ENCODE results near the gene ASNSD1.
A peak's percentile ranks its signal among the peaks of the same experiment; 100 is the strongest.

The ASNSD1 gene

GRCh38 chr2:189661148-189661956, at the start of gene ASNSD1:
TSS of gene ASNSD1 (plus strand) at chr2:189661459. CDS start at chr2:189666133, 4,674 bp downstream.
- FAIRE-seq, result peak; percentile 98

- peak; percentile 83 for FAIRE-seq
These were observed 48.1 kb upstream of the ASNSD1 start for GRCh38 chr2:189613077-189613636.

GRCh38 chr2:189613650-189614420, 47.4 kb upstream of the ASNSD1 start:
- peak; percentile 39 for FAIRE-seq

- no peak for FAIRE-seq
These were observed 46.7 kb upstream of the ASNSD1 start for GRCh38 chr2:189614585-189614984.

GRCh38 chr2:189618197-189618596, 43.1 kb upstream of the ASNSD1 start:
- FAIRE-seq, result no peak

GRCh38 chr2:189621781-189622180, 39.5 kb upstream of the ASNSD1 start:
- peak; percentile 29 for FAIRE-seq

GRCh38 chr2:189623049-189623448, 38.2 kb upstream of the ASNSD1 start:
- no peak for FAIRE-seq

GRCh38 chr2:189624648-189625355, 36.5 kb upstream of the ASNSD1 start:
- FAIRE-seq, result no peak

- FAIRE-seq, result no peak
These were observed 35.6 kb upstream of the ASNSD1 start for GRCh38 chr2:189625636-189626035.

- no peak for FAIRE-seq
These were observed 33.5 kb upstream of the ASNSD1 start for GRCh38 chr2:189627789-189628188.

GRCh38 chr2:189628817-189629530, 32.3 kb upstream of the ASNSD1 start:
- no peak for FAIRE-seq

- FAIRE-seq, result no peak
These were observed 31.5 kb upstream of the ASNSD1 start for GRCh38 chr2:189629531-189630453.

- FAIRE-seq, result no peak
These were observed 29.4 kb upstream of the ASNSD1 start for GRCh38 chr2:189631849-189632248.

- FAIRE-seq, result peak; percentile 81
These were observed 27.9 kb upstream of the ASNSD1 start for GRCh38 chr2:189633392-189633811.

- FAIRE-seq, result no peak
These were observed 25.9 kb upstream of the ASNSD1 start for GRCh38 chr2:189635353-189635752.

- FAIRE-seq, result no peak
These were observed 22.8 kb upstream of the ASNSD1 start for GRCh38 chr2:189638301-189639006.

- FAIRE-seq, result no peak
These were observed 22.2 kb upstream of the ASNSD1 start for GRCh38 chr2:189639007-189639609.

GRCh38 chr2:189641002-189641401, 20.3 kb upstream of the ASNSD1 start:
- FAIRE-seq, result no peak

- no peak for FAIRE-seq
These were observed 19.7 kb upstream of the ASNSD1 start for GRCh38 chr2:189641590-189641989.

GRCh38 chr2:189646521-189646920, 14.7 kb upstream of the ASNSD1 start:
- no peak for FAIRE-seq
